ENCODE data around the gene SV2C. TPM values are rescaled to one million over a fixed set of nuclear protein-coding genes. Genes with fewer than 3 reads are reported as not detected.
"Not testable (repeated sequence)": the region's sequence is repeated elsewhere in the genome, so short reads cannot be mapped to it uniquely, and the experiment has no call there.

SV2C gene
- total RNA-seq, 1 donor from 2014 or later = 0.18 TPM

- H3K27ac Mint-ChIP-seq = no peak overlapping the region
- H3K4me3 Mint-ChIP-seq = no peak overlapping the region
- no peak for DNase-seq (ENCODE audit: low spot score in 2 of 2, unreplicated experiment in 2 of 2)
- no peaks in the 10 kb centered on the region for H3K27me3 Mint-ChIP-seq (ENCODE audit: low read depth)
- no peak for TF ChIP-seq CTCF (IDR thresholded peaks at IDR 0.05; ENCODE audit: unreplicated experiment)
- H3K36me3 Mint-ChIP-seq = no peaks in the 10 kb centered on the region
- H3K4me1 Mint-ChIP-seq = peaks cover 26% of the 10 kb centered on the region
- H3K9me3 Mint-ChIP-seq = no peaks in the 10 kb centered on the region
Measured at GRCh38 chr5:76292620-76293322, 209.6 kb downstream of the SV2C start.

GRCh38 chr5:76294573-76294972, 211.4 kb downstream of the SV2C start:
- H3K27me3 Mint-ChIP-seq (ENCODE audit: low read depth) = no peaks in the 10 kb centered on the region
- no peak overlapping the region for H3K4me3 Mint-ChIP-seq
- H3K36me3 Mint-ChIP-seq = no peaks in the 10 kb centered on the region
- no peak for TF ChIP-seq CTCF (IDR thresholded peaks at IDR 0.05; ENCODE audit: unreplicated experiment)
- H3K9me3 Mint-ChIP-seq = no peaks in the 10 kb centered on the region
- H3K4me1 Mint-ChIP-seq = peaks cover 29% of the 10 kb centered on the region
- DNase-seq (ENCODE audit: low spot score in 2 of 2, unreplicated experiment in 2 of 2) = no peak
- H3K27ac Mint-ChIP-seq = no peak overlapping the region

GRCh38 chr5:76298852-76299251, 215.7 kb downstream of the SV2C start:
- Mint-ChIP-seq H3K27me3 (ENCODE audit: low read depth) (no peaks in the 10 kb centered on the region), H3K9me3 (no peaks in the 10 kb centered on the region)
- no peak for TF ChIP-seq CTCF (IDR thresholded peaks at IDR 0.05; ENCODE audit: unreplicated experiment)

GRCh38 chr5:76299592-76299991, 216.4 kb downstream of the SV2C start:
- H3K9me3 Mint-ChIP-seq = peaks cover 3% of the 10 kb centered on the region
- no peak for TF ChIP-seq CTCF (IDR thresholded peaks at IDR 0.05; ENCODE audit: unreplicated experiment)
- no peak for DNase-seq (ENCODE audit: low spot score in 2 of 2, unreplicated experiment in 2 of 2)
- H3K27me3 Mint-ChIP-seq (ENCODE audit: low read depth) = no peaks in the 10 kb centered on the region
- H3K27ac Mint-ChIP-seq = no peak overlapping the region
- no peaks in the 10 kb centered on the region for H3K36me3 Mint-ChIP-seq
- H3K4me1 Mint-ChIP-seq = peaks cover 5% of the 10 kb centered on the region
- H3K4me3 Mint-ChIP-seq = no peak overlapping the region

More at GRCh38 chr5:76298852-76299251, 215.7 kb downstream of the SV2C start:
- H3K36me3 Mint-ChIP-seq = no peaks in the 10 kb centered on the region
- no peak for DNase-seq (ENCODE audit: low spot score in 2 of 2, unreplicated experiment in 2 of 2)
- peaks cover 5% of the 10 kb centered on the region for H3K4me1 Mint-ChIP-seq
- H3K4me3 Mint-ChIP-seq = no peak overlapping the region
- no peak overlapping the region for H3K27ac Mint-ChIP-seq

- not testable (repeated sequence) for H3K27me3 Mint-ChIP-seq (ENCODE audit: low read depth); H3K27ac Mint-ChIP-seq; DNase-seq (ENCODE audit: low spot score in 2 of 2, unreplicated experiment in 2 of 2); H3K36me3 Mint-ChIP-seq; H3K9me3 Mint-ChIP-seq; H3K4me3 Mint-ChIP-seq
- H3K4me1 Mint-ChIP-seq = peaks cover 17% of the 10 kb centered on the region
Measured at GRCh38 chr5:76301932-76302331, 218.7 kb downstream of the SV2C start.

GRCh38 chr5:76302661-76303060, 219.5 kb downstream of the SV2C start:
- H3K27me3 Mint-ChIP-seq (ENCODE audit: low read depth); DNase-seq (ENCODE audit: low spot score in 2 of 2, unreplicated experiment in 2 of 2); H3K9me3 Mint-ChIP-seq; H3K4me3 Mint-ChIP-seq; H3K36me3 Mint-ChIP-seq; H3K27ac Mint-ChIP-seq: not testable (repeated sequence)
- peaks cover 17% of the 10 kb centered on the region for H3K4me1 Mint-ChIP-seq

- H3K4me3 Mint-ChIP-seq = no peak overlapping the region
- H3K9me3 Mint-ChIP-seq = peaks cover 6% of the 10 kb centered on the region
- no peaks in the 10 kb centered on the region for H3K27me3 Mint-ChIP-seq (ENCODE audit: low read depth)
- no peak for DNase-seq (ENCODE audit: low spot score in 2 of 2, unreplicated experiment in 2 of 2)
- TF ChIP-seq CTCF (IDR thresholded peaks at IDR 0.05; ENCODE audit: unreplicated experiment) = no peak
- H3K4me1 Mint-ChIP-seq = peaks cover 13% of the 10 kb centered on the region
- H3K36me3 Mint-ChIP-seq = no peaks in the 10 kb centered on the region
- H3K27ac Mint-ChIP-seq = no peak overlapping the region
Measured at GRCh38 chr5:76303921-76304320, 220.7 kb downstream of the SV2C start.
